ENCODE results near the gene RAB3GAP1. TPM values are rescaled to one million over a fixed set of nuclear protein-coding genes. Genes with fewer than 3 reads are reported as not detected.

Gene RAB3GAP1
- total RNA-seq, 1 experiment from 2014 or later: 36.8 TPM

GRCh38 chr2:135124924-135125886 lies 73.1 kb downstream of the RAB3GAP1 start:
- H3K4me1 ChIP-seq (replicated peaks; ENCODE audit: insufficient read depth): peaks cover 10% of the 10 kb centered on the region; the same call in 1 of the 2 replicates
- DNase-seq: no peak
- H2AFZ ChIP-seq: no peak overlapping the region
- H4K20me1 ChIP-seq (ENCODE audit: insufficient read depth): no peaks in the 10 kb centered on the region
- no peak overlapping the region for H3K4me3 ChIP-seq
- no peaks in the 10 kb centered on the region for H3K9me2 ChIP-seq (ENCODE audit: insufficient read depth)
- no peaks in the 10 kb centered on the region for H3K9me3 ChIP-seq (ENCODE audit: insufficient read depth, low read depth)
- no TSS peak for BruUV-seq (replicated peaks)
- CTCF ChIA-PET: interaction anchor here (0.6 kb wide), 1 partner anchor 34 kb away, joined by 3 read pairs; no protein-coding TSS in a partner anchor
- H3K79me2 ChIP-seq (ENCODE audit: low read depth): no peaks in the 10 kb centered on the region
- no peak overlapping the region for H3K4me2 ChIP-seq
- POLR2A ChIA-PET (ENCODE audit: unreplicated experiment): interaction anchor here (0.7 kb wide), 1 partner anchor 39 kb away, joined by 4 read pairs; no protein-coding TSS in a partner anchor
- H3K27ac ChIP-seq: peak overlapping the region; percentile 70
- no peaks in the 10 kb centered on the region; the same call in 1 of the 2 replicates for H3F3A ChIP-seq (ENCODE audit: insufficient read depth, low read depth)
- H3K27me3 ChIP-seq (ENCODE audit: insufficient read depth, low read depth): no peaks in the 10 kb centered on the region
- intact Hi-C loops (cut with micrococcal nuclease; ENCODE audit: unreplicated experiment): no loop called here
- H3K36me3 ChIP-seq (ENCODE audit: low read depth): peaks cover 12% of the 10 kb centered on the region; the same call in 1 of the 2 replicates
- TF ChIP-seq EZH2 (IDR thresholded peaks at IDR 0.05; ENCODE audit: low read depth) (no peak), CTCF (conservative IDR thresholded peaks at IDR 0.05) (no peak)

GRCh38 chr2:135125940-135126339 lies 73.8 kb downstream of the RAB3GAP1 start:
- no peak for DNase-seq
- intact Hi-C loops (cut with micrococcal nuclease; ENCODE audit: unreplicated experiment): no loop called here
- Histone ChIP-seq H4K20me1 (ENCODE audit: insufficient read depth) (no peaks in the 10 kb centered on the region), H3K36me3 (ENCODE audit: low read depth) (peaks cover 12% of the 10 kb centered on the region; the same call in 1 of the 2 replicates), H3K4me2 (no peak overlapping the region), H3K79me2 (ENCODE audit: low read depth) (no peaks in the 10 kb centered on the region), H3K27ac (peak overlapping the region; percentile 70), H3K9me3 (ENCODE audit: insufficient read depth, low read depth) (no peaks in the 10 kb centered on the region), H2AFZ (no peak overlapping the region), H3K4me1 (replicated peaks; ENCODE audit: insufficient read depth) (peaks cover 10% of the 10 kb centered on the region; the same call in 1 of the 2 replicates), H3K4me3 (no peak overlapping the region), H3K27me3 (ENCODE audit: insufficient read depth, low read depth) (no peaks in the 10 kb centered on the region), H3F3A (ENCODE audit: insufficient read depth, low read depth) (no peaks in the 10 kb centered on the region; the same call in 1 of the 2 replicates), H3K9me2 (ENCODE audit: insufficient read depth) (no peaks in the 10 kb centered on the region)
- ChIA-PET CTCF (no interaction called here), POLR2A (ENCODE audit: unreplicated experiment) (no interaction called here)
- no TSS peak for BruUV-seq (replicated peaks)
- TF ChIP-seq CTCF (conservative IDR thresholded peaks at IDR 0.05) (no peak), EZH2 (IDR thresholded peaks at IDR 0.05; ENCODE audit: low read depth) (no peak)

GRCh38 chr2:135130751-135131150 lies 78.7 kb downstream of the RAB3GAP1 start:
- intact Hi-C loops (cut with micrococcal nuclease; ENCODE audit: unreplicated experiment): no loop called here
- no peaks in the 10 kb centered on the region for H4K20me1 ChIP-seq (ENCODE audit: insufficient read depth)
- H3K4me2 ChIP-seq: no peak overlapping the region
- no peak overlapping the region for H3K4me3 ChIP-seq
- no peaks in the 10 kb centered on the region for H3K9me3 ChIP-seq (ENCODE audit: insufficient read depth, low read depth)
- CTCF ChIA-PET: no interaction called here
- no peaks in the 10 kb centered on the region for H3K27me3 ChIP-seq (ENCODE audit: insufficient read depth, low read depth)
- 0 out of 2 replicates have a peak, but pooled peaks cover under 1% of the 10 kb centered on the region for H3K4me1 ChIP-seq (replicated peaks; ENCODE audit: insufficient read depth)
- no peak overlapping the region for H2AFZ ChIP-seq
- no peaks in the 10 kb centered on the region for H3K79me2 ChIP-seq (ENCODE audit: low read depth)
- H3K27ac ChIP-seq: no peak overlapping the region
- TF ChIP-seq CTCF (conservative IDR thresholded peaks at IDR 0.05) (no peak), EZH2 (IDR thresholded peaks at IDR 0.05; ENCODE audit: low read depth) (no peak)
- H3K9me2 ChIP-seq (ENCODE audit: insufficient read depth): no peaks in the 10 kb centered on the region
- no TSS peak for BruUV-seq (replicated peaks)
- peaks cover 26% of the 10 kb centered on the region; the same call in 1 of the 2 replicates for H3K36me3 ChIP-seq (ENCODE audit: low read depth)
- DNase-seq: no peak
- POLR2A ChIA-PET (ENCODE audit: unreplicated experiment): no interaction called here
- no peaks in the 10 kb centered on the region for H3F3A ChIP-seq (ENCODE audit: insufficient read depth, low read depth)
